Activated T-cell treated with anti-CD3 and anti-CD28 coated beads, Interleukin-2, amount 50 U/mL, for 48 hours (primary cell): Measurements from ENCODE around the gene ASL.
"Not testable (repeated sequence)": the region's sequence is repeated elsewhere in the genome, so short reads cannot be mapped to it uniquely, and the experiment has no call there.

Source experiments
- DNase-seq, 2 experiments: peaks; one replicate each; pipeline ENCODE4 v3.0.0-alpha.2; 2020

Gene ASL

DNA sequence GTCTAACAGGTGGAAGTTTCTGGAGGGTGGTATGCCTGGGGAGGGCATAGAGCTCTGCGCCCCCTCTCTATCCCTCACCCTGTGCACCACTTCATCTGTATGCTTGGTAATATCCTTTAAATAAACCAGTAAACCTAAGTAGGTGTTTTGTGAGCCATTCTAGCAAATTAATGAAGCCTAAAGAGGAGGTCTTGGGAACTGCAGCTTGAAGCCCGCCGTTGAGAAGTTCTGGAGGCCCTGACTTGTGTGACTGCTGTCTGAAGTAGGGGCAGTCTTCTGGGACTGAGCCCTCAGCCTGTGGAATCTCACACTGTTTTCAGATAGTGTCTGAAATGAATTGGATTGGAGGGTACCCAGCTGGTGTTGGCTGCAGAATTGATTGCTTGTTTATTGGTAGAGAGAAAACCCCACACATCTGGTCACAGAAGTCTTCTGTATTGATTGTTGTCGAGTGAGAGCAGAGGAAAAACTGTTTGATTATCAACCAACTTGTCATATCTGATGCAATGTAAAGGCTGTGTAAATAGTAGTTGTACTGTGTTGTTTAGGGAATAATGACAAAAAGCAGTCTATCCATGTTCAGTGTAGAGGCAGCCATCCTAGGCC is 43.7 kb downstream of the ASL start:
- DNase-seq = no peak

DNA sequence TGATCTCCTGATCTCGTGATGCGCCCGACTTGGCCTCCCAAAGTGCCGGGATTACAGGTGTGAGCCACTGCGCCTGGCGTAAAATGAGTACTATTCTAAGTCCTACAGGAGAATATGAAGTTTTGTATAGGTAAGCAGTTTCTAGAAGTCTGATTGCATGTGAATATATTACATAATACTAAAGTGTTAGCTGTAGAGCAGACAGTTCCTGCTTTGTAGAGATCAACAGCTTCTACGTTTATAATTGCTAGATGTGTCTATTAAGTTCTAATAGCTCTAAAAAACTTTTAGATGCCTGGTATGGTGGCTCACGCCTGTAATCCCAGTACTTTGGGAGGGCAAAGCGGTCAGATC is 47.5 kb downstream of the ASL start:
- DNase-seq = no peak

DNA sequence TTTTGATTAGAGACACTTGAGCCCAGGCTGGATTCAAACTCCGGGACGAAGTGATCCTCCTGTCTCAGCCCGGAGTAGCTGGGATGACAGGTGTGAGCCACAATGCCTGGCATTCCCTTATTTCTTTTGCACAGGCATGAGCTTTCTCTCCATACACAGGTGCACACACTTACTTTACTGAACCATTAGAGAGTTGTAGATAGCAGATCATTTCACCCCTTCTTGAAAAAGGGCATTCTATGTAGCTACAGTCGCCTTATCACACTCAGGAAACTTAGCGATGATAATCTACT is 48.9 kb downstream of the ASL start:
- not testable (repeated sequence) for DNase-seq

DNA sequence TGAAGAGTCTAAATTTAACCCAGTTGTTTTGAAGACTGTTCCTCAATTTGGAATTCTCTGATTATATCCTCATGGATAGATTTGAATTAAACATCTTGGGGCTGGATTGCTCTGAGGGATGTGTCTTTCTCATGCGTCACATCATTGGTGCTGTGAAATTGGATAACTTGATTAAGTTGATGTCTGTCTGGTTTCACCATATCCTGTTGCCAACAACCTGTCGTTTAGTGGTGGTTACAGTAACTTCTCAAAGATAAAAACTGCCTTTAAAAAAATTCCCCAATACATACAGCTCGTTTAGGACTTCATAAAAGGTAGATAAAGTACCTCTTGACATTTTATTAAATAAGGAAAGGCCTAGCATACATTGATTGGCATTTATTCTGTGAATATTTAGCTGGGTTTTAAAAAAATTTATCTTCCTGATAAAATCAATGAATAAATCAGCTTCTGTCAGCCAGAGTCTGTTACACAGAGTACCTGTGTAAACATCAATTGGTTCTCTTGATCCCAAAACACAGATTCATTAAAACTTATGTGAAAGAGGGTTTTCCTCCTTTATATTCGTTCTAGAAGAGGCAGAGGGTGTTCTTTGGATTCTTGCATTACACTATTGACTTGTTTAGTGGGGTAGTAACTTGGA is 49.6 kb downstream of the ASL start:
- DNase-seq = no peak

DNA sequence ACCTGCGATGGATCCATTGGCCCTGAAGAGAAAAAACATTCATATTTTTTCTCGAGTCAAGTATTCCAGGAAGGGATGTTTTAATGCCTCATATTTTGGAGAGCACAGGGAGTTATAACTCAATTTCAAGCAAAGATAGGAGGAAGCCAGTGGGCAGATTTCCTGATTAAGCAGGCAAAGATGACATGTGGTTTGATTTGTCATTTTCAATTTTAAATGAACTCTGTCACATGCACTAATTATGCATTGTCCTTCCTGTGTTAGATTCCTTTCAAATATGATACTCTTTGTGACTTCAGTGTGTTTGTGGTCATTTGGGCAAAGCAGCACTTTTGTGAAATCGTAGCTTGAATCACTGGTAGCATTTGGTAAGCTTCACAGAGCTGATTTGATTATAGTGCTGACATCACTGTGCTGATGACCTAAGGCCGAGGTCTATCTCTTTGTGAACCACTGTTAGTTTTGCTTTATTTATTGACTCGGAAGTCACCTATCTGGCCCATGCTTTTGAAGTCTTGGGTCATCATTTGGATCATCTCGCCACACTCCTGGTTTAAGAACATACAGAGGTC is 50.2 kb downstream of the ASL start:
- DNase-seq = not testable (repeated sequence)

DNA sequence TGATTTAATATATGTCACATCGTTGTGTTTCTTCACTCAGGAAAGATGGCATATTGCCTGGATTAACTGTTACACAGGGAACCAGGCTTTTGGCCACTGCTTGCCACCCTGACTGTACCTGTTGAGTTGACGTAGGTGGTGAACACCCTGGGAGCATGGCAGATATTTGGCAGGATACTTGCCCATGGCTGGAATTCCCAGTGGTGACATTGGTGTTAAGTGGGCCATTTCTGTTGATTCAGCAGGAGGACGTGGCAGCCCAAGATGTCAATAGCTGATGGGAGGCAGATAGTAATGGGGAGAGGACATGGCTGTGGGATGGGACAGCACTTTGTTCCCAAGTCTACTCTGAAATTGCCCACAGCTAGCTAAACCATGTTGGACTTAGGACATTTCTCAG is 51.6 kb downstream of the ASL start:
- DNase-seq = not testable (repeated sequence)

DNA sequence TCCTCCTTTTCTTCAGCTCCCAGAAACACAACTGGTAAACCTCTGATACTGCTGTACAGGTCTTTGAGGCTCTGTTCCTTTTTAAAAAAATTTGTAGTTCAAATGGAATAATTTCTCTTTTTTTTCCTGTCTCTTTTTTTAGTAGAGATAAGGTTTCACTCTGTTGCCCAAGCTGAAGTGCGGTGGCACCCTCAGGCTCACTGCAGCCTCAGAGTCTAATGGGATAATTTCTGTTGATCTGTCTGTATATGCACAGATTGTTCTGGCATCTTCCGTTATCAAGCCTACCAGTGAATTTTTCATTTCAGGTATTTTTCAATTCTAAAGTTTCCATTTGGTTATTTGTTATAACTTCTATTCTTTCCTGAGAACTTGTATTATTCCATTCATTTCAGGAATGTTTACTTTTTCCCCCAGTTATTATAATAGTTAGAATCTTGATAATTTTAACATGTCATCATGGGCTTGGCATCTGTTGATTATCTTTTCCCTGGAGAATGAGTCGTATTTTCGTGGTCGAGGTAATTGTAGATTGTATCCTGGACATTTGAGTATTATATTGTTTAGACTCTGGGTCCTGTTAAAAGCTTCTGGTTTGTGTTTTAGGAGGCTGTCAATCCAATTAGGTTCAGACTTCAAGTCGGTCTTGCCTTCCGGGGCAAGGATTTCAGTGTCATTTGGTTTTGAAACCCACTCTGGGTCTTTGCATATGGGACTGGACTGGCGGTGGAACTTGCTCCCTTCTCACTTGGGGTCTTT is 63.6 kb downstream of the ASL start:
- no peak for DNase-seq

DNA sequence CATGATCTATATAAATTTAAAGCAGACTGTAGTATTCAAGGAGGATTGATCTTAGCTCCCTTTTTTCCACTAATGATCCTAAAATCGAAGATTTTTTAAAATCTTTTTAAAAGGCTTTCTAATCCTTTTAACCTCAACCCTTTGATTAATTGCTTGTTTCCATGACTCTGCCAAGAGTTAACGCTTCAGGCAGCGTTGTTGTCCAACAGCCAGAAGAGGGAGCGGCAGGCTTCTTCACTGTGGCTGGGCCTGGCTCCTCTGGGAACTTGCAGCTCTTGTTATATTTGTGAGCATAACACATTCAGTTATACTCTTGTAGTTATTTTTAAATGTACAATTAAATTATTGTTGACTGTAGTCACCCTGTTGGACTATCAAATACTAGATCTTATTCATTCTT is 65.3 kb downstream of the ASL start:
- DNase-seq = no peak

DNA sequence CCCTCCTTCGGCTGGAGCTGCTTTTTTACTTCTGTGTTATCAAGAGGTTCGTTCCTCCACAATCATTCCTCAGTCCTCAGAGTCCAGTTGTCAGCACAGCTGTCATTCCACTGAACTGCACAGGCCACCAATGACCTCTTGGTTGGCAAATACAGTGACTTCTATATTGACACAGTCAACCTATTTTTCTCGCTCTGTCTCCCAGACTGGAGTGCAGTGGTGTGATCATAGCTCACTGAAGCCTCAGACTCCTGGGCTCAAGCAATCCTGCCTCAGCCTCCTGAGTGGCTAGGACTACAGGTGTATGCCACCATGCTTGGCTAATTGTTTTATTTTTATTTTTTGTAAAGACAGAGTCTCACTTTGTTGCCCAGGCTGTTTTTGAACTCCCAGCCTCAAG is 66.7 kb downstream of the ASL start:
- no peak for DNase-seq

DNA sequence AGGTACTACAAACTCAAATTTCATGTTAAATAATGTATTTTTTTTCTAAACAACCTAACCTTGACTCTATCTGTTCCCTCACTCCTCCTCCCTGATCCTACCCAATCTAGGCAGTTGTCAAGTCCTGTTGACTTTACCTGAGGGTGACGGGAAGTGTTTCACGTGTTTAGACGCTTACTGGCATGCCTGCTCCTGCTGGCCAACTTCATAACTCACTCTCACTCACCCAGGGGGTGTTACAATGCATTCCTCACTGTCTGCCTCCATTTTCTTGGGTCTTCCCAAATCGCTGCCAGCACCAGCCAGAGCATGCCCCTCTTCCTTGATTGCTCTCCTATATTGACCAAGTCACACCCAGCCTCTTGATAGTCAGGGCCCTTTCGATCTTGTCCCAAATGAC is 67.4 kb downstream of the ASL start:
- DNase-seq = no peak
